K562 (cell line): Measurements from ENCODE around the gene HSD11B1L. TPM values are rescaled to one million over a fixed set of nuclear protein-coding genes. Genes with fewer than 3 reads are reported as not detected.

Experiments
- ATAC-seq: fragments of 200-7000 bp; cut with Tn5 transposase; 3 replicates; pipeline ENCODE4 v1.9.1; 2020; ENCODE audit warnings: moderate library complexity
- BruUV-seq: library from RNA; stranded (reverse); fragments of 400-500 nt; replicated peaks from 2 replicates; lab custom pipeline; 2021; lab: Mats Ljungman, UMichigan
- CTCF ChIA-PET: fragments of 300-600 bp; formaldehyde crosslinking; extraction: SDS; loops from one replicate; lab custom pipeline; 2021; ENCODE audit warnings: low intra/inter-chr PET ratio; lab: Yijun Ruan, JAX
- POLR2A ChIA-PET: fragments of 300-600, 350-650 bp; sonication (Branson Sonifier 250); formaldehyde crosslinking; extraction: SDS; loops from one replicate; lab custom pipeline; 2021; ENCODE audit warnings: antibody characterized with exemption, inconsistent platforms; lab: Yijun Ruan, JAX
- DNase-seq, 4 experiments: peaks; one replicate each; pipeline versions ENCODE4 v3.0.0 to v3.0.0-alpha.2; 2011 to 2018; ENCODE audit warnings: low spot score in 3 of 4, mixed read lengths in 3 of 4; ENCODE audit errors: extremely low read depth in 1 of 4
- FAIRE-seq: peaks from 2 replicates; lab custom pipeline; 2011; peaks lifted over from hg19 to GRCh38; lab: Jason Lieb, UNC
- H2AFZ ChIP-seq: 2 replicates; pipeline ENCODE4 v1.6.0; 2011; ENCODE audit warnings: low read depth, low read length, control low read depth, inconsistent platforms
- H3K27ac ChIP-seq: fragments of 200-600 bp; 3 replicates; pipeline ENCODE4 v1.8.0; 2011; ENCODE audit warnings: low read depth, mild to moderate bottlenecking, control low read depth, inconsistent platforms, low read length, moderate library complexity, mixed read lengths; ENCODE audit errors: extremely low read depth
- H3K27me3 ChIP-seq, 2 experiments: fragments of 300-600 bp in 1 of 2; 2 replicates in 1 of 2; 3 replicates in 1 of 2; pipeline versions ENCODE4 v1.6.0 to v1.8.0; 2011; ENCODE audit warnings: inconsistent platforms in 2 of 2, low read length in 2 of 2, mild to moderate bottlenecking in 1 of 2, mixed read lengths in 1 of 2, moderate library complexity in 1 of 2; ENCODE audit not compliant: control insufficient read depth in 2 of 2, insufficient read depth in 2 of 2
- H3K36me3 ChIP-seq: fragments of 300-600 bp; 3 replicates; pipeline ENCODE4 v1.8.0; 2011; ENCODE audit warnings: mild to moderate bottlenecking, low read length, inconsistent platforms; ENCODE audit not compliant: control insufficient read depth, insufficient read depth
- H3K4me1 ChIP-seq, 2 experiments: fragments of 200-600 bp in 1 of 2; replicated peaks in 1 of 2; 2 replicates in 1 of 2; 3 replicates in 1 of 2; pipeline versions ENCODE4 v1.5.1 to v1.8.0; 2011; ENCODE audit warnings: inconsistent platforms in 2 of 2, low read length in 2 of 2, mild to moderate bottlenecking in 1 of 2, mixed read lengths in 1 of 2, moderate library complexity in 1 of 2; ENCODE audit not compliant: control insufficient read depth in 2 of 2, insufficient read depth in 2 of 2
- H3K4me2 ChIP-seq: 2 replicates; pipeline ENCODE4 v1.6.1; 2011; ENCODE audit warnings: low read length, control low read depth, inconsistent platforms, mixed read lengths; ENCODE audit not compliant: insufficient read depth
- H3K4me3 ChIP-seq: fragments of 200-600 bp; sonication (generic), shearing (Covaris generic); 2 replicates; pipeline ENCODE4 v1.5.1; 2016; ENCODE audit warnings: control low read depth, inconsistent platforms
- H3K79me2 ChIP-seq: fragments of 200-600 bp; 3 replicates; pipeline ENCODE4 v1.8.0; 2011; ENCODE audit warnings: low read length, inconsistent platforms; ENCODE audit not compliant: control insufficient read depth, insufficient read depth
- H3K9ac ChIP-seq, 2 experiments: 2 replicates each; pipeline versions ENCODE4 v1.6.0 to v1.6.1; 2011; ENCODE audit warnings: low read depth in 2 of 2, low read length in 2 of 2, control low read depth in 1 of 2, inconsistent platforms in 1 of 2, mild to moderate bottlenecking in 1 of 2, mixed read lengths in 1 of 2; ENCODE audit not compliant: insufficient read depth in 1 of 2
- H3K9me1 ChIP-seq: one replicate; pipeline ENCODE4 v1.6.0; 2011; ENCODE audit warnings: inconsistent platforms, mild to moderate bottlenecking, low read length, moderate library complexity; ENCODE audit not compliant: control insufficient read depth, insufficient read depth
- H3K9me3 ChIP-seq: replicated peaks from 2 replicates; pipeline ENCODE4 v1.5.1; 2011; ENCODE audit warnings: low read depth, low read length, inconsistent platforms; ENCODE audit not compliant: control insufficient read depth, insufficient read depth
- H4K20me1 ChIP-seq: replicated peaks from 2 replicates; pipeline ENCODE4 v1.6.1; 2011; ENCODE audit warnings: low read length, inconsistent platforms, mixed read lengths; ENCODE audit not compliant: control insufficient read depth, insufficient read depth
- CHCHD3 ChIP-seq: fragments of 250-450 bp; sonication (Bioruptor Pico); IDR thresholded peaks from 2 replicates; pipeline ENCODE4 v2.1.2; 2022; ENCODE audit warnings: mild to moderate bottlenecking
- ETS2 ChIP-seq: IDR thresholded peaks from 2 replicates; pipeline ENCODE4 v1.6.1; 2016; ENCODE audit warnings: borderline replicate concordance, missing genetic modification characterization, mild to moderate bottlenecking, moderate library complexity, missing compliant biosample characterization; ENCODE audit not compliant: poor library complexity, severe bottlenecking
- NBN ChIP-seq: fragments of 450-650 bp; IDR thresholded peaks from 2 replicates; pipeline ENCODE4 v1.6.1; 2016; ENCODE audit warnings: low read depth, mild to moderate bottlenecking
- PRMT5 ChIP-seq: sonication (generic); formaldehyde crosslinking; IDR thresholded peaks from 2 replicates; pipeline ENCODE4 v1.5.0; 2020; ENCODE audit warnings: missing genetic modification reagents
- PTTG1 ChIP-seq: fragments of 450-650 bp; IDR thresholded peaks from 2 replicates; pipeline ENCODE4 v1.6.1; 2016; ENCODE audit warnings: low read depth, mild to moderate bottlenecking, missing genetic modification characterization, missing compliant biosample characterization
- SMAD1 ChIP-seq: fragments of 150-350 bp; IDR thresholded peaks from 2 replicates; pipeline ENCODE4 v1.6.1; 2014; ENCODE audit warnings: low read length, low read depth; ENCODE audit not compliant: partially characterized antibody
- SRSF9 ChIP-seq: fragments of 200-400 bp; formaldehyde crosslinking; IDR thresholded peaks from 2 replicates; pipeline ENCODE4 v1.6.1; 2017; ENCODE audit warnings: low read depth, low read length, borderline replicate concordance
- WGBS: fragments of 100-300 bp; shearing (Covaris generic); methylation state at CpG from one replicate; pipeline ENCODE4 v1.1.6; 2016; ENCODE audit warnings: low coverage, mixed read lengths; ENCODE audit not compliant: insufficient coverage; ENCODE audit errors: missing lambda C conversion rate; 5-methylcytosine and 5-hydroxymethylcytosine counted together
- in situ Hi-C: fragments of 300-500 bp; cut with MboI; formaldehyde crosslinking; loops from 4 replicates; pipeline ENCODE4 v1.15.0; 2018; ENCODE audit warnings: inconsistent platforms, mixed read lengths
- intact Hi-C: fragments of 100-400 bp; cut with micrococcal nuclease; formaldehyde crosslinking; loops from 2 replicates; pipeline ENCODE4 v1.14.2; 2022
- polyA plus RNA-seq, 8 experiments: library from polyadenylated mRNA; depleted of rRNA in 4 of 8; stranded (reverse) in 5 of 8; unstranded in 3 of 8; fragments of >200 nt; fragmentation: Nextera tagmentation in 2 of 8; fragmentation: Illumina TruSeq in 1 of 8; extraction: Ambion mirVana in 2 of 8; extraction: Trizol in 1 of 8; gene quantifications; 2 replicates each; pipeline versions ENCODE4 v1.2.1 to v1.2.3, GENCODE V29; 2011 to 2014; ENCODE audit warnings: inconsistent platforms in 1 of 8, missing spikeins in 1 of 8
- total RNA-seq, 7 experiments: library from RNA; depleted of rRNA in 6 of 7; stranded (reverse); fragments of >200 nt in 6 of 7; fragmentation: Illumina TruSeq in 2 of 7; extraction: Trizol in 2 of 7; gene quantifications; 2 replicates each; pipeline versions ENCODE4 v1.2.1 to v1.2.3, GENCODE V29; 2011 to 2021; ENCODE audit warnings: low replicate concordance in 1 of 7

Gene HSD11B1L
- total and polyA plus RNA-seq, 9 of the 15 experiments (the other 6 are each of a cell fraction or from before 2014, with no cell fraction given) = 0.31 to 7.7 (median 2.3) TPM

- no peak overlapping the region for H3K4me3 ChIP-seq
- no peak for DNase-seq
- H3K79me2 ChIP-seq = no peaks in the 10 kb centered on the region
- no peak for FAIRE-seq
- H2AFZ ChIP-seq = no peak overlapping the region
- peaks cover 94% of the 10 kb centered on the region for H3K36me3 ChIP-seq
- H3K4me2 ChIP-seq = no peak overlapping the region
- no peaks in the 10 kb centered on the region for H3K9me3 ChIP-seq
- 100% methylated on average over 5 of the region's 5 CpGs for WGBS
- no peak for ATAC-seq
- no peaks in the 10 kb centered on the region for H3K27me3 ChIP-seq
- TF ChIP-seq ETS2 (no peak), SRSF9 (no peak), PTTG1 (tag) (no peak), NBN (no peak), PRMT5 (CRISPR knock-in tag) (no peak), SMAD1 (no peak), CHCHD3 (no peak)
- TF ChIP-seq, all 486 proteins: peak for 0
- BruUV-seq = no TSS peak
- in situ Hi-C loops (no loop called here), intact Hi-C loops (no loop called here)
- ChIA-PET POLR2A (interaction anchor here (1.0 to 1.5 kb wide), 6 partner anchors 10 to 36 kb away, joined by 3 to 5 read pairs (median 4); no protein-coding TSS in a partner anchor), CTCF (no interaction called here)
- H3K9ac ChIP-seq = no peak overlapping the region
- no peaks in the 10 kb centered on the region for H3K9me1 ChIP-seq
- no peak overlapping the region for H3K27ac ChIP-seq
- no peaks in the 10 kb centered on the region for H3K4me1 ChIP-seq
- H4K20me1 ChIP-seq = peaks cover 2% of the 10 kb centered on the region; the same call in 1 of the 2 replicates
These were observed 25.4 kb upstream of the HSD11B1L start for GRCh38 chr19:5655412-5655811.
